Measurements from ENCODE around the gene CD19.

Gene CD19

GRCh38 chr16:28901862-28902261 is 29.9 kb upstream of the CD19 start:
- DNase-seq = no peak
- no peak for TF ChIP-seq POLR2A (IDR thresholded peaks at IDR 0.05; ENCODE audit: low read length)
- no peak for TF ChIP-seq GATA1 (IDR thresholded peaks at IDR 0.05; ENCODE audit: low read depth, low read length)

GRCh38 chr16:28902909-28903308 is 28.9 kb upstream of the CD19 start:
- DNase-seq = no peak
- TF ChIP-seq POLR2A (IDR thresholded peaks at IDR 0.05; ENCODE audit: low read length) = no peak
- no peak for TF ChIP-seq GATA1 (IDR thresholded peaks at IDR 0.05; ENCODE audit: low read depth, low read length)

- DNase-seq = no peak
- TF ChIP-seq GATA1 (IDR thresholded peaks at IDR 0.05; ENCODE audit: low read depth, low read length) = no peak
- TF ChIP-seq POLR2A (IDR thresholded peaks at IDR 0.05; ENCODE audit: low read length) = no peak
Observed at GRCh38 chr16:28903344-28904042, 28.3 kb upstream of the CD19 start.

GRCh38 chr16:28904363-28904762 is 27.4 kb upstream of the CD19 start:
- TF ChIP-seq POLR2A (IDR thresholded peaks at IDR 0.05; ENCODE audit: low read length) = no peak
- TF ChIP-seq GATA1 (IDR thresholded peaks at IDR 0.05; ENCODE audit: low read depth, low read length) = no peak

GRCh38 chr16:28904828-28905227 is 26.9 kb upstream of the CD19 start:
- TF ChIP-seq POLR2A (IDR thresholded peaks at IDR 0.05; ENCODE audit: low read length) (no peak), GATA1 (IDR thresholded peaks at IDR 0.05; ENCODE audit: low read depth, low read length) (no peak)
- no peak for DNase-seq

More at GRCh38 chr16:28904363-28904762, 27.4 kb upstream of the CD19 start:
- DNase-seq = no peak

GRCh38 chr16:28905229-28905754 is 26.5 kb upstream of the CD19 start:
- no peak for DNase-seq
- TF ChIP-seq GATA1 (IDR thresholded peaks at IDR 0.05; ENCODE audit: low read depth, low read length) (no peak), POLR2A (IDR thresholded peaks at IDR 0.05; ENCODE audit: low read length) (no peak)

GRCh38 chr16:28905800-28906372 is 25.9 kb upstream of the CD19 start:
- DNase-seq = no peak
- no peak for TF ChIP-seq GATA1 (IDR thresholded peaks at IDR 0.05; ENCODE audit: low read depth, low read length)
- no peak for TF ChIP-seq POLR2A (IDR thresholded peaks at IDR 0.05; ENCODE audit: low read length)

- TF ChIP-seq POLR2A (IDR thresholded peaks at IDR 0.05; ENCODE audit: low read length) (no peak), GATA1 (IDR thresholded peaks at IDR 0.05; ENCODE audit: low read depth, low read length) (no peak)
- DNase-seq = no peak
Observed at GRCh38 chr16:28910086-28911031, 21.4 kb upstream of the CD19 start.

GRCh38 chr16:28912558-28912957 is 19.2 kb upstream of the CD19 start:
- TF ChIP-seq GATA1 (IDR thresholded peaks at IDR 0.05; ENCODE audit: low read depth, low read length) = no peak
- TF ChIP-seq POLR2A (IDR thresholded peaks at IDR 0.05; ENCODE audit: low read length) = no peak

GRCh38 chr16:28913946-28914724 is 17.6 kb upstream of the CD19 start:
- DNase-seq = no peak
- no peak for TF ChIP-seq GATA1 (IDR thresholded peaks at IDR 0.05; ENCODE audit: low read depth, low read length)
- TF ChIP-seq POLR2A (IDR thresholded peaks at IDR 0.05; ENCODE audit: low read length) = no peak

More at GRCh38 chr16:28912558-28912957, 19.2 kb upstream of the CD19 start:
- no peak for DNase-seq

- DNase-seq = no peak
- TF ChIP-seq POLR2A (IDR thresholded peaks at IDR 0.05; ENCODE audit: low read length) (no peak), GATA1 (IDR thresholded peaks at IDR 0.05; ENCODE audit: low read depth, low read length) (no peak)
Observed at GRCh38 chr16:28915181-28915580, 16.6 kb upstream of the CD19 start.

GRCh38 chr16:28917095-28917494 is 14.7 kb upstream of the CD19 start:
- no peak for TF ChIP-seq GATA1 (IDR thresholded peaks at IDR 0.05; ENCODE audit: low read depth, low read length)
- TF ChIP-seq POLR2A (IDR thresholded peaks at IDR 0.05; ENCODE audit: low read length) = no peak
- no peak for DNase-seq

- DNase-seq = no peak
- TF ChIP-seq POLR2A (IDR thresholded peaks at IDR 0.05; ENCODE audit: low read length) (no peak), GATA1 (IDR thresholded peaks at IDR 0.05; ENCODE audit: low read depth, low read length) (no peak)
Observed at GRCh38 chr16:28918698-28919097, 13.1 kb upstream of the CD19 start.

Data from erythroblast (primary cell).